Suprapubic skin (tissue), 4 donors: ENCODE data around the gene CDC45. TPM values are rescaled to one million over a fixed set of nuclear protein-coding genes. Genes with fewer than 3 reads are reported as not detected.

ENCODE experiments used
- DNase-seq, 2 donors: peaks; one replicate each; pipeline ENCODE4 v3.0.0-alpha.2; 2019; ENCODE audit warnings: low spot score in 2 of 2
- H3K27ac ChIP-seq: fragments of 200-600 bp; sonication (generic); one replicate; pipeline ENCODE4 v1.5.1; 2019
- H3K27me3 ChIP-seq: fragments of 200-600 bp; sonication (generic); one replicate; pipeline ENCODE4 v1.5.1; 2019
- H3K36me3 ChIP-seq: fragments of 200-600 bp; sonication (generic); one replicate; pipeline ENCODE4 v1.5.1; 2019
- H3K4me1 ChIP-seq: fragments of 200-600 bp; sonication (generic); one replicate; pipeline ENCODE4 v1.5.1; 2019
- H3K4me3 ChIP-seq: fragments of 200-600 bp; sonication (generic); one replicate; pipeline ENCODE4 v1.5.1; 2019; ENCODE audit warnings: mild to moderate bottlenecking
- H3K9me3 ChIP-seq: fragments of 200-600 bp; sonication (generic); one replicate; pipeline ENCODE4 v1.5.1; 2019
- EP300 ChIP-seq: sonication (generic); formaldehyde crosslinking; IDR thresholded peaks from one replicate; pipeline ENCODE4 v1.6.1; 2017; ENCODE audit warnings: antibody characterized with exemption
- POLR2A ChIP-seq, 2 donors: fragments of 450-650 bp; IDR thresholded peaks; one replicate each; pipeline ENCODE4 v1.6.1; 2017; ENCODE audit warnings: antibody characterized with exemption in 2 of 2, mild to moderate bottlenecking in 2 of 2, moderate library complexity in 2 of 2
- POLR2AphosphoS5 ChIP-seq, 3 donors: sonication (generic); formaldehyde crosslinking; IDR thresholded peaks; one replicate each; pipeline ENCODE4 v1.6.1; 2017; ENCODE audit warnings: antibody characterized with exemption in 3 of 3
- WGBS: methylation state at CpG from one replicate; pipeline ENCODE4 v1.1.5; 2018; 5-methylcytosine and 5-hydroxymethylcytosine counted together
- total RNA-seq, 4 donors: library from RNA; depleted of rRNA; stranded (reverse); fragments of >200 nt; gene quantifications; one replicate each; pipeline ENCODE4 v1.1.0, GENCODE V29; 2016
- TF ChIP-seq, protein P1 (sequence below), 2 donors: fragments of 200-600 bp in 1 of 2; fragments of 450-650 bp in 1 of 2; sonication (generic) in 1 of 2; IDR thresholded peaks; one replicate each; pipeline ENCODE4 v1.5.1; 2016 to 2019; ENCODE audit warnings: antibody characterized with exemption in 2 of 2, mild to moderate bottlenecking in 1 of 2, moderate library complexity in 1 of 2

The CDC45 gene
- total RNA-seq, 4 donors from 2014 or later = 0.72 to 3.3 (median 1.4) TPM

DNA sequence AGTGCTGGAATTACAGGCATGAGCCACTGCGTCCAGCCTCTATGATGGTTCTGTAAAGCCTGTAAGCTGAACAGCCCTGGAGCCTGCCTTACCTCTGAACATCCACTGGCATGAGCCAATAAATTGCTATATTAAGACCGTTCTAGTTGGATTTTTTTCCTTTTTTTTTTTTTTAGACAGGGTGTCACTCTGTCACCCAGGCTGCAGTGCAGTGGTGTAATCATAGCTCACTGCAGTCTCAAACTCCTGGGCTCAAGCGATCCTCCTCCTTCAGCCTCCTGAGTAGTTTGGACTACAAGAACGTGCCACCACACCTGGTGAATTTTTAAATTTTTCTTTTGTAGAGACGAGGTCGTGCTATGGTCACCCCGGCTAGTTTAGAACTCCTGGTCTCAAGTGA lies 70.7 kb downstream of the CDC45 start:
- WGBS = 78% methylated on average over 7 of the region's 7 CpGs
- Histone ChIP-seq H3K36me3 (no peaks in the 10 kb centered on the region), H3K9me3 (no peaks in the 10 kb centered on the region), H3K27me3 (peaks cover 3% of the 10 kb centered on the region), H3K4me1 (no peaks in the 10 kb centered on the region), H3K4me3 (no peak overlapping the region), H3K27ac (no peak overlapping the region)
- TF ChIP-seq, protein P1, sequence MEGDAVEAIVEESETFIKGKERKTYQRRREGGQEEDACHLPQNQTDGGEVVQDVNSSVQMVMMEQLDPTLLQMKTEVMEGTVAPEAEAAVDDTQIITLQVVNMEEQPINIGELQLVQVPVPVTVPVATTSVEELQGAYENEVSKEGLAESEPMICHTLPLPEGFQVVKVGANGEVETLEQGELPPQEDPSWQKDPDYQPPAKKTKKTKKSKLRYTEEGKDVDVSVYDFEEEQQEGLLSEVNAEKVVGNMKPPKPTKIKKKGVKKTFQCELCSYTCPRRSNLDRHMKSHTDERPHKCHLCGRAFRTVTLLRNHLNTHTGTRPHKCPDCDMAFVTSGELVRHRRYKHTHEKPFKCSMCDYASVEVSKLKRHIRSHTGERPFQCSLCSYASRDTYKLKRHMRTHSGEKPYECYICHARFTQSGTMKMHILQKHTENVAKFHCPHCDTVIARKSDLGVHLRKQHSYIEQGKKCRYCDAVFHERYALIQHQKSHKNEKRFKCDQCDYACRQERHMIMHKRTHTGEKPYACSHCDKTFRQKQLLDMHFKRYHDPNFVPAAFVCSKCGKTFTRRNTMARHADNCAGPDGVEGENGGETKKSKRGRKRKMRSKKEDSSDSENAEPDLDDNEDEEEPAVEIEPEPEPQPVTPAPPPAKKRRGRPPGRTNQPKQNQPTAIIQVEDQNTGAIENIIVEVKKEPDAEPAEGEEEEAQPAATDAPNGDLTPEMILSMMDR (IDR thresholded peaks at IDR 0.05) = no peak
- TF ChIP-seq EP300 (no peak), POLR2AphosphoS5 (IDR thresholded peaks at IDR 0.05) (no peak), POLR2A (IDR thresholded peaks at IDR 0.05) (no peak)
- peak in 1 of 2 donors; percentile 40 for DNase-seq

DNA sequence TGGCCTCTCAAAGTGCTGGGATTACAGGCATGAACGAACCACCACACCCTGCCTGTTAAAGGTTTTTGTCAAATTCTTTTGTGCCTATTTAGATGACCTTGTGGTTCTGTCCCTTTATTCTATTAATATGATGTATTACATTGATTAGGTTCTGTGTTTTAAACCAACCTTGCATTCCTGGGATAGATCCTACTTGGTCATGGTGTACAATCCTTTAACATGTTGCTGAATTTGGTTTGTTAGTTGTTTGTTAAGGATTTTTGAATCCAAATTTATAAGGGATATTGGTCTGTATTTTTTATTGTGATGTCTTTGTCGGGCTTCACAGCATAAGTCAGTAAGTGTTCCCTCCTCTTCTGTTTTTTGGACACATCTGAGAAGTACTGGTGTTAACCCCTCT lies 73.5 kb downstream of the CDC45 start:
- Histone ChIP-seq H3K4me3 (no peak overlapping the region), H3K27ac (no peak overlapping the region), H3K36me3 (no peaks in the 10 kb centered on the region), H3K9me3 (no peaks in the 10 kb centered on the region), H3K27me3 (no peaks in the 10 kb centered on the region), H3K4me1 (no peaks in the 10 kb centered on the region)
- no peak for TF ChIP-seq POLR2AphosphoS5 (IDR thresholded peaks at IDR 0.05)
- TF ChIP-seq, protein P1 (IDR thresholded peaks at IDR 0.05) = no peak
- TF ChIP-seq POLR2A (IDR thresholded peaks at IDR 0.05) = no peak
- no peak for TF ChIP-seq EP300
- no peak for DNase-seq
- 94% methylated on average over 2 of the region's 2 CpGs for WGBS

DNA sequence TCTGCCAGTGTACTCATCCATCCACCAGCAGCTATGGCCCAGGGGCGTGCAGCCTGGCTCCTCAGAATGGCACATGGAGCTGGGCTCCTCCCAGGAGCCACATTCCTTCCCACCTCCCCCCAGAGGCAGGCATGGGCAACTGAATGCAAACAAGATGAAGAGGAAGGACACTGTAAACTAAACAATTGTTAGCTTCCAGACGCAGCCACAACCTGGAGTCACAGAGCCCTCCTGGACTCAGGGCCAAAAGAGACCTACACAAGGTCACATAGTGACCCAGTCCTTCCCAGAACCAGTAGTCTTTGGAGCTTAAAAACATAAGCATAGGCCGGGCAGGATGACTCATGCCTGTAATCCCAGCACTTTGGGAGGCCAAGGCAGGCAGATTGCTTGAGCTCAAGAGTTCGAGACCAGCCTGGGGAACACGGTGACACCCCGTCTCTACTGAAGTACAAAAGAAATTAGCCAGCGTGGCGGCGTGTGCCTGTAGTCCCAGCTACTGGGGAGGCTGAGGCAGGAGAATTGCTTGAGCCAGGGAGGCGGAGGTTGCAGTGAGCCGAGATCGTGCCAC lies 75.2 kb downstream of the CDC45 start:
- no peaks in the 10 kb centered on the region for H3K4me1 ChIP-seq
- H3K4me3 ChIP-seq = no peak overlapping the region
- no peak overlapping the region for H3K27ac ChIP-seq
- no peaks in the 10 kb centered on the region for H3K36me3 ChIP-seq
- H3K27me3 ChIP-seq = no peaks in the 10 kb centered on the region
- peak in 1 of 2 donors; percentile 55 for DNase-seq
- no peak for TF ChIP-seq EP300
- TF ChIP-seq POLR2A (IDR thresholded peaks at IDR 0.05) = no peak
- TF ChIP-seq, protein P1 (IDR thresholded peaks at IDR 0.05) = no peak
- no peak for TF ChIP-seq POLR2AphosphoS5 (IDR thresholded peaks at IDR 0.05)
- no peaks in the 10 kb centered on the region for H3K9me3 ChIP-seq
- WGBS = 74% methylated on average over 12 of the region's 12 CpGs

DNA sequence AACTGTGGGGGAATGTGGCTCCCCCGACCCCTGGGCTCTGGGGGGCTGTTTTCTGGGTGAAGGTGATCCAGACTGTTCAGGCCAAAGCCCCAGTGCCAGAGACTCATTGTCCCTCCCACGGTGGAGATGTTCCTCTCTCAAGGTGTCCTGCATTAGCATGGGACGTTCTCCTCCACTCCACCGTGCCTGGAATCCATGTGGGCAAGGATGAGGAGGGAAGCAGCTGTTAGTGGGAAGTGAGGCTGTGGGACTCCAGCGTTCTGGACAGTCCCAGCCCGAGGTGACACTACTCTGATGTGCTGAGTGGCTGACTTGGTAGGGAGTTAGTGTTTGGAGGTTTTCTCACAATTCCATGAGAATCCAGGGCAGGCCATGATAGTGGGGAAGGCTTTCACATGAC lies 75.9 kb downstream of the CDC45 start:
- H3K27me3 ChIP-seq = no peaks in the 10 kb centered on the region
- H3K27ac ChIP-seq = no peak overlapping the region
- no peak for TF ChIP-seq EP300
- no peak for TF ChIP-seq POLR2AphosphoS5 (IDR thresholded peaks at IDR 0.05)
- TF ChIP-seq POLR2A (IDR thresholded peaks at IDR 0.05) = no peak
- TF ChIP-seq, protein P1 (IDR thresholded peaks at IDR 0.05) = no peak
- H3K4me3 ChIP-seq = no peak overlapping the region
- no peaks in the 10 kb centered on the region for H3K36me3 ChIP-seq
- no peaks in the 10 kb centered on the region for H3K4me1 ChIP-seq
- no peaks in the 10 kb centered on the region for H3K9me3 ChIP-seq
- WGBS = 88% methylated on average over 5 of the region's 6 CpGs
- DNase-seq = peak in 1 of 2 donors; percentile 65

DNA sequence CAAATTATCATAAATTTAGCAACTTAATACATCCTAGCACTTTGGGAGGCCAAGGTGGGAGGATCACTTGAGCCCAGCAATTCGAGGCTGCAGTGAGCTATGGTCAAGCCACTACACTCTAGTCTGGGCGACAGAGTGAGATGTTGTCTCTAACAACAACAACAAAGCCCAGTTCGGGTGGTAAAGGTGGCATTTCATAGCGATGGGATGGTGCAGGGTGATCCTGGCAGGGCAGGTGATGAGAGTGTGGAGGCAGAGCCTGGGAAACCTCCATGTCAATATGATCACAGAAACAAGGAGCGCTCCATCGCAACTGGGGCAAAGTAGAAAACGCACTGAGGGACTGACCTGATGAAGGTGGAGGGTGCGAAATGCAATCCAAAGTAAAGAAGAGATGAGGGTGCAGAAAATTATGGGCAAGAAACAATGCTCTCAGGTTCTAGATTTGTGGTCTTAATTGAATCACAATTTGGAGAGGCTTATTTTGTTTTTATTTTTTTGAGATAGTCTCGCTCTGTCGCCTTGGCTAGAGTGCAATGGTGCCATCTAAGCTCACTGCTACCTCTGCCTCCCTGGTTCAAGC lies 77.3 kb downstream of the CDC45 start:
- Histone ChIP-seq H3K4me3 (no peak overlapping the region), H3K27me3 (no peaks in the 10 kb centered on the region), H3K27ac (no peak overlapping the region), H3K9me3 (no peaks in the 10 kb centered on the region), H3K36me3 (no peaks in the 10 kb centered on the region), H3K4me1 (no peaks in the 10 kb centered on the region)
- TF ChIP-seq POLR2AphosphoS5 (IDR thresholded peaks at IDR 0.05) (no peak), POLR2A (IDR thresholded peaks at IDR 0.05) (no peak), EP300 (no peak)
- TF ChIP-seq, protein P1 (IDR thresholded peaks at IDR 0.05) = no peak
- WGBS = 96% methylated on average over 10 of the region's 10 CpGs
- peak in 1 of 2 donors; percentile 20 for DNase-seq
